Measurements from ENCODE around the gene SSBP3.

The SSBP3 gene

DNA sequence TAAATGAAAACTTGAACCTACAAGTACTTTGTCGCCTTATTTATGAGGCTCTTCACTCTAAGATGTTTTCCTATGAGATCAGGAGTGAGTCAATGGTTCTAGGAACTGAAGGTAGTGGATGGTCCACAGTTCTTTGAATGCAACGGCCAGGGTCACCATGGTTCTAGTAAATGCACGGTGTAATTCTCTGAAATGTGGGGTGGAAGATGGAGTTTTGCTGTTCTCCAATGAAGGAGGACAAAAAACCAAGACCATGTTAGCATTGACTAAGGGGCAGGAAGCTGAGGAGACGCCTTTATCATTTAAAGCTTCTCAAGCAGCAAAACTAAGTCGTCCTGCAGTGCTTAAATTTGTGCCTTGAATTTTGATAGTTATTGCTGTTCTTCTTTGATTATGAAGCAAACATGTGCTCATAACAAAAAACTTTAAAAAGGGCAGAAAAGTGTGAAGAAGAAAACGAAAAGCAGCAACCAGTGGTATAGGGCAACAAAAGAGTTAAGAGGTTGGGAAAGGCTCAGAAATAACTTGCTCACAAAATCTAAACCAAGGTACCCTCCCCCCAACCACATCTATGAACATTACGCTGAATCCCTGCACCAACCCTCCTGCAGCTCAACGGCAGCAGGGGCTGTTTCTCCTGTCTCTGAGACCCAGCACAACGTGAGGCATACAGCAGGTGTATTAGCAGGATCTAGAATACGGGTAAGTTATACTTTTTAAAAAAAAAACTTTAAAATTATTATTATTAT is 121.2 kb downstream of the SSBP3 start:
- no peak for DNase-seq (ENCODE audit: low spot score)

- no peak for DNase-seq (ENCODE audit: low spot score)
Measured at GRCh38 chr1:54283635-54284385, 122.4 kb downstream of the SSBP3 start.

DNA sequence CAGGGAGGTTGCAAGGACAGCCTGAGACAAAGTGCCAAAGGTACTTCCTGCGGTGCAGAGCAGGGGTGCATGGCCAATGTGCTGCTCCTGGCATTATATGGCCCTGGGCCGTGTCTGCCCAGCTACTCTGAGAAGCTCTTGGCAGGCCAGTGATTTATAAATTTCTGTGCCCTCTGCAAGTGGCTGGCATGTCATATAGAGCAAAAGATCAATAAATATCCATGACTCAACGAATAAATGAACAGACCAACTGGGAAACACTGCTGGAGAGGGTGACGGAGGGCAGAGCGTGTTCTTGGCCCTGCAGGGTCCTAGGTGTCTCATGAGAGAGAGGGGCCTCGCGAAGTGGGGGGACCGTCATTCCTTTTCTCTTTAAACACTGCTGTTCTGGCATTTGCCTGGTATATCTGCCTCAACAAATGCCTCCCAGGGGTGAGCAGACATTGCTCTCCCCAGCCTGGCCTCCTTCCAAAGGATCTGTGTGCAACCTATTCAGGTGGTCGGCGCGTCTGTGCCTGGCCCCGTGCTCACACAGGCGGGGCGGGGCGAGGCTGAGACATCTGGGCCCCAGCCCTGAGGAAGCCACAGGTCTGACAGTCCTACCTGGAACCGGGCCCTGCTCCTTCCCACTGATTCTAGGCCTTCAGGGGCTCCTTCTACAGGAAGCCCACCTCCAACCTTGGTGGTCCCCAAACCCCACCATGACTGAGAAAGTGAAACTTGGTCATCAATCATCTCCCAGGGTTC is 123.9 kb downstream of the SSBP3 start:
- no peak for DNase-seq (ENCODE audit: low spot score)

DNA sequence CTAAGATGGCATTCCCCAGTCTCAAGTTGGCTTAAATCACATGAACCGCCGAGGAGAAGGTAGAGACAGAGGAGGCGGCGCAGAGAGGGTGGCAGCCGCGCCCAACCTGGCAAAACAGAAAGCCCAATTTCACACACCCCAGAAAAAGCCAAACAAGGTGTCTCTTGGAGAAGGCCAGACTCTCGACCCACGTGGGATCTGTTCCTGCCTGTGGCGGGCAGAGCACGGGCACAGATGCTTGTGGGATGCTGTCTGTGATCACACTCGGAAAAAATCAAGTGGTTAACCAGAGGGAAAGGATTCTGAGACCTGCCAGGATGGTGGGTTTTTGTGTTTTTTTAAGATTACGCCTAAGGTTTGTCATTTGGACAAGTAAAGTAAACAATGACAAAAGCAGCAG is 125.5 kb downstream of the SSBP3 start:
- no peak for DNase-seq (ENCODE audit: low spot score)

GRCh38 chr1:54279457-54279856 is 126.7 kb downstream of the SSBP3 start:
- DNase-seq (ENCODE audit: low spot score), result no peak

- DNase-seq (ENCODE audit: low spot score), result no peak
Measured at GRCh38 chr1:54278941-54279422, 127.2 kb downstream of the SSBP3 start.

GRCh38 chr1:54277451-54278341 is 128.5 kb downstream of the SSBP3 start:
- DNase-seq (ENCODE audit: low spot score), result no peak

DNA sequence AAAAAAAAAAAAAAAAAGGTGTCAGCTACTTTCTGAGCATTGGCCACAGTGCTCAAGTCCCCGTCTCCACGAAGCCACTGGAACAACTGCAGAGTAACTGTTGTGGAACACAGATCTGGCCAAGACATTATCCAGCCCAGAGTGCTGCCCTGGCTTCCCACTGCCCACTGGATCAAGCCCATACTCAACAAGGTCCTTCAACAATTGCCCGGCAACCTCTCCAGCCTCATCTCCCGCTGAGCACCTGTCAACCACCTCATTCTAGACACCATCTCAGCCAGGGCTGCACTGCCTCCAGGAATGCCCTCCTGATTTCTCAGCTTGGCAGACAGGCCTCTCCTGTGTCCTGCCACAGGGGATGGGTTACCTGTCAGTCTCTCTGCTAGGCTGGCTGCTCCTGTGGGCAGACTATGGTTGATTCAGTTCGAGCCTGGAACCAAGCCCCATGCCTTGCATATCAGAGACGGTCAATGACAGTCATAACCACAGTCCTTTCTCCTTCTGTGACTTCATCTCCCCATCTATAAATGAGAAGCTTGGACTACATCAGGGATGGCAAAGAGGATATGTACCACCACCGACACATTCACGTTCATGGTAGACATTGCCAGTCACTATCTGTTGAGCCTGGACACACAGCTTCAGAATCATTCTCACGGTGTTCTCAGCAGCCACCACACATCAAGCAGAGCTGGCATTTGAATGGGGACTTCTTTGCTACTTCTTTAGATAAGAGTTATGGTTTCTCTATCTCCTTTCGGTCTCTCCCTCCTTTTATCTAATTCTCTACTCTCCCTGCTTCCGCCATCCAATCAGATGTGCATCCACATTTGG is 129.4 kb downstream of the SSBP3 start:
- DNase-seq (ENCODE audit: low spot score), result no peak

- DNase-seq (ENCODE audit: low spot score), result no peak
Measured at GRCh38 chr1:54275349-54275748, 130.8 kb downstream of the SSBP3 start.

DNA sequence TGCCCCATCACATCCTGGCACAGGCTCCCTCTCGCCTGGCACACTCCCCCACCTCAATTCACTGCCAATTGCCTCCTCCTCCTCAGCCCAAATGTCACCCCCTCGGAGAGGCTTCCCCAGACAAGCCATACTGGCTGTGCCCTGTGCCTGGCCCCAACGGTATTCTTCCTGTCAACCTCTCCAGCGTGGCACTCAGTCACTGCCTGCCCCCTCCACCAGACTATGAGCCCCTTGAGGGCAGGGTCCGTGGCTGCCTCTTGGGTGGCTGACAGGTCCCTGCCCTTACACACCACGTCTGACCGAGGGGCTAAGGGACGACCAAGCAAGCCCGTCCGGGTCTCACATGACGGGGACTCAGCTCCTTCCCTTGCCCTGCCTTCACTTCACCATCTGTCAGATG is 131.3 kb downstream of the SSBP3 start:
- no peak for DNase-seq (ENCODE audit: low spot score)

GRCh38 chr1:54274448-54274847 is 131.7 kb downstream of the SSBP3 start:
- DNase-seq (ENCODE audit: low spot score), result no peak

GRCh38 chr1:54273795-54274163 is 132.4 kb downstream of the SSBP3 start:
- DNase-seq (ENCODE audit: low spot score), result no peak

- DNase-seq (ENCODE audit: low spot score), result no peak
Measured at GRCh38 chr1:54273092-54273794, 133.0 kb downstream of the SSBP3 start.

DNA sequence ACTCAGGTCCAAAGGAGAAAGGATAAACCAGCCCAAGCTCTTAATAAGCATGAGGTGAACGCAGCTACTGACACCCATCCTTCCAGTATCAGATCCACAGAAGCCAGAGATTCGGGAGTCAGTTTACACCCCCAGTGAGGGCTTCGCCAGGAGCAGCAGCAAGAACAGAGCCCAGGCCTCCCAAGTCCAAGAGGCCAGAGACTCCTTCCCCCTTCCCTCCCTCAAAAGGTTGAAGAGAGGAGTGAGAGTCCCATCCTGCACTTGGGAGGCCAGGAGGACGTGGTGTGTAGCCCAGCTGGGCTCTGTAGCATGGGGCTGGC is 133.5 kb downstream of the SSBP3 start:
- no peak for DNase-seq (ENCODE audit: low spot score)

DNA sequence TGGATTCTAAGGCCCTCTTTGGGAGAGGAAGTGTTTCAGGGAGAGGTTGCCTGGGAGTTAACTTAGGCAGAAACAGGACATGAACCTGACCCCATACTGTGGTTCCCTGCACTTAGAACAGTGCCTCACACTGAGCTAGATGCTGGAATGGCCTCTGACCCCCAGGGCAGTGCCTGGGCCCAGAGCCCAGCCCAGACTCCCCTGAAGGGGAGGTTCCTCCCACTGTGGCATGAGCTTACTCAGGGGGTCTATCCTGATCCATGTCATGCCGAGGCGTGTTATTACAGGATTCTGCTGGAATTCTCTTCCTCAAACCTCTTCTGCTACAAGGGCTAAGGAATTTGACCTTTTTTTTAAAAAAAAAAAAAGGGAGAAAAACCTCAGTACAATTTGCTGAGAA is 134.1 kb downstream of the SSBP3 start:
- no peak for DNase-seq (ENCODE audit: low spot score)

GRCh38 chr1:54271341-54271740 is 134.9 kb downstream of the SSBP3 start:
- DNase-seq (ENCODE audit: low spot score), result no peak

- DNase-seq (ENCODE audit: low spot score), result no peak
Measured at GRCh38 chr1:54270543-54270942, 135.7 kb downstream of the SSBP3 start.

- DNase-seq (ENCODE audit: low spot score), result no peak
Measured at GRCh38 chr1:54268762-54269297, 137.4 kb downstream of the SSBP3 start.

DNA sequence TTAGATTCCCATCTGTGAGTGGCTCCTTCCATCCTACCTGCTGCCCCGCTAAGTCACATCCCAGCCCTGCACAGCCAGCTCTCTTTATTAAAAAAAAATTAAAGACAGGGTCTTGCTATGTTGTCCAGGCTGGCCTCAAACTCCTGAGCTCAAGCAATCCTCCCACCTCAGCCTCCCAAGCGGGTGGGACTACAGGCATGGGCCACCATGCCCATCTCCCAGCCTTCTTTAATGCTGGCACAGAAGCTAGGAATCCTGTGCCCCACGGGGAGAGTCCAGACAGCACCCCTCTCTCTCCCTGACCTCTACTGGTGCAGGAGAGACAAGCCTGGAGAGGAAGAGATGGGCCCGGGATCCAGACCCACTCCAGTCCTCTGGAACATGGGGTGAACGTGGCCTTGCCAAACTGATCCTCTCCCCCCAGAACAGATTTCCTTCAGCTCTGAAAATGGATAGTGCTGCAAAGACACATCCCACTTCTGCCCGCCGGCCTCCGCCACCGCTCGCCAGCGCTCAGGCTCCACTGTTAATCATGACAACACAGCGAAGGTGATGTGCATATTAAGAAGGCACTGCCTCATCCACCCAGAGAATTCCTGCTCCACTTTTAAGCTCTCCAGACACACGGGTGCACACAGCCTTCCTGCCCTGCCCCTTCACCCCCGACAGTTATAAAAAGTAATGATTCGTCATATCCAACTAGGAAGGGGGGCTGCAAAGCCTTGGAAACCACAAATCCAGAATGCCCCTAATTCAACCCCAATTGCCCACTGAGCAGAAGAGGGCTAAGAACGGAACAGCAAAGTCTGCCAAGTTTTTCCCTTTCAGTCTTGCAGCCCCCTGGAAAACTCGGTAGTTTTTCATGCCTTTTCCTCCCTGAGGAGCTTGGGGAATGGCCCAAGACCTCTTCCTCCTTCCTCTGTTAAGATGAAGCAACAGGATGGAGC is 138.1 kb downstream of the SSBP3 start:
- no peak for DNase-seq (ENCODE audit: low spot score)

Data from SW480 (cell line).